Vagina (tissue), 2 donors: ENCODE measurements around the gene CRHBP.

ENCODE experiments used
- CTCF ChIP-seq, 3 experiments: fragments of 450-650 bp in 2 of 3; fragments of 200-600 bp in 1 of 3; sonication (generic) in 1 of 3; IDR thresholded peaks; one replicate each; pipeline ENCODE4 v1.5.1; 2017 to 2019; ENCODE audit warnings: antibody characterized with exemption in 3 of 3, mild to moderate bottlenecking in 2 of 3, moderate library complexity in 2 of 3
- POLR2A ChIP-seq, 2 donors: fragments of 450-650 bp; IDR thresholded peaks; one replicate each; pipeline ENCODE4 v1.6.1; 2017; ENCODE audit warnings: antibody characterized with exemption in 2 of 2, mild to moderate bottlenecking in 2 of 2, moderate library complexity in 2 of 2

- no peak for TF ChIP-seq CTCF (IDR thresholded peaks at IDR 0.05)
- TF ChIP-seq POLR2A (IDR thresholded peaks at IDR 0.05) = no peak
Observed at GRCh38 chr5:76956033-76956432, 3.2 kb downstream of the CRHBP start.
